ENCODE measurements around the gene GJB3. TPM values are rescaled to one million over a fixed set of nuclear protein-coding genes. Genes with fewer than 3 reads are reported as not detected.

Gene GJB3
- total RNA-seq, 1 donor = not detected

- DNase-seq (ENCODE audit: low read depth) = no peak
- TF ChIP-seq CTCF (IDR thresholded peaks at IDR 0.05; ENCODE audit: insufficient read depth, low read length) = no peak
- no peak overlapping the region for H3K4me3 ChIP-seq (ENCODE audit: low read depth, low read length)
Measured at GRCh38 chr1:34785231-34785874, 4.3 kb downstream of the GJB3 start.

- TF ChIP-seq CTCF (IDR thresholded peaks at IDR 0.05; ENCODE audit: insufficient read depth, low read length) = no peak
- no peak for DNase-seq (ENCODE audit: low read depth)
- no peak overlapping the region for H3K4me3 ChIP-seq (ENCODE audit: low read depth, low read length)
Measured at GRCh38 chr1:34785875-34786470, 5.0 kb downstream of the GJB3 start.

- TF ChIP-seq CTCF (IDR thresholded peaks at IDR 0.05; ENCODE audit: insufficient read depth, low read length) = peak; percentile 90
- DNase-seq (ENCODE audit: low read depth) = peak; percentile 79
Measured at GRCh38 chr1:34786521-34787325, 5.7 kb downstream of the GJB3 start.

GRCh38 chr1:34787461-34788420, 6.7 kb downstream of the GJB3 start:
- H3K4me3 ChIP-seq (ENCODE audit: low read depth, low read length) = no peak overlapping the region
- TF ChIP-seq CTCF (IDR thresholded peaks at IDR 0.05; ENCODE audit: insufficient read depth, low read length) = peak; percentile 15
- DNase-seq (ENCODE audit: low read depth) = peak; percentile 29

More at GRCh38 chr1:34786521-34787325, 5.7 kb downstream of the GJB3 start:
- H3K4me3 ChIP-seq (ENCODE audit: low read depth, low read length) = no peak overlapping the region

GRCh38 chr1:34790985-34791384, 10.0 kb downstream of the GJB3 start:
- TF ChIP-seq CTCF (IDR thresholded peaks at IDR 0.05; ENCODE audit: insufficient read depth, low read length) = no peak
- DNase-seq (ENCODE audit: low read depth) = no peak

GRCh38 chr1:34792424-34792823, 11.4 kb downstream of the GJB3 start:
- no peak overlapping the region for H3K4me3 ChIP-seq (ENCODE audit: low read depth, low read length)
- TF ChIP-seq CTCF (IDR thresholded peaks at IDR 0.05; ENCODE audit: insufficient read depth, low read length) = no peak
- no peak for DNase-seq (ENCODE audit: low read depth)

More at GRCh38 chr1:34790985-34791384, 10.0 kb downstream of the GJB3 start:
- H3K4me3 ChIP-seq (ENCODE audit: low read depth, low read length) = no peak overlapping the region
